Stimulated activated CD8-positive, alpha-beta memory T cell treated with anti-CD3 and anti-CD28 coated beads, Interleukin-2, amount 100 ng/mL, for 1 hour (primary cell): ENCODE results near the gene WNK2.
"Not testable (repeated sequence)": the region's sequence is repeated elsewhere in the genome, so short reads cannot be mapped to it uniquely, and the experiment has no call there.

Experiments used
- DNase-seq, 2 donors: peaks; one replicate each; pipeline ENCODE4 v3.0.0-alpha.2; 2020; ENCODE audit warnings: low read depth in 2 of 2

WNK2 gene

DNA sequence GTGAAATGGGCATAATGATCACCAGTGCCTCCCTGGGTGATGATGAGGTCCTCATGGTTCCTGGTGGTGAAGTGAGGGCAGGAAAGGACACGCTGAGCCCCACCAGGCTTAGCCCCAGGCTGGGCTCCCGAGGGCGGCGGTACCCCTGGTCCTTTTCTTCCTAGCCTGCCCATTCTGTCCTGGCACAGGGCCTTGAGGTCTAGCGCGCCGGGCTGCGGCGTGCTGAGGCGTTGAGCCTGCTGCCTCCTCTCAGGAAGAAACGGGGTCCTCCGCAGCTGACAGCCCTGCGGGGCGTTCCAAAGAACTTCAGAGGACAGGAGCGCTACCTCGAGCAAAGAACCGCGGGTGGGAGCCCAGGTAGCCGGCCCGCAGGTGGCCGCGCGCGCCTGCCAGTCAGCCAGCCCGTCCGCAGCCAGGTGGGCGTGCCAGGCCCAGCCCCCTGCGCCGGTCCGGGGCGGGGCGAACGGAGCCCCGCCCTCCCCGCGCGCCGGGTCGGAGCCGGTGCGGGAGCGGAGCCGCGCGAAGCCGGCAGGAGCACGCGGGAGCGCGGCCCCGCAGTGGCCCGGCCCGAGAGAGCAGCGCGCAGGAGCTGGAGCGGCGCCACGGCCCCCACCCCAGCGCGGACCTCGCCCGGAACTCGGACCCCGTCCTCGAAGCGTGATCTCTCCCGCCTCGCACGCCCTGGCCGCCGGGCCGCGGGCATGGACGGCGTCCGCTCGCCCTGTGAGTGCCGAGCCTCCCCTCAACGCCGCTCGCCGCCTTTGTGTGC is at the start of gene WNK2:
Gene WNK2 (plus strand): TSS at position 477 of the 769 bp plus-strand sequence. CDS start 791 bp downstream, outside the sequence.
- DNase-seq: no peak

DNA sequence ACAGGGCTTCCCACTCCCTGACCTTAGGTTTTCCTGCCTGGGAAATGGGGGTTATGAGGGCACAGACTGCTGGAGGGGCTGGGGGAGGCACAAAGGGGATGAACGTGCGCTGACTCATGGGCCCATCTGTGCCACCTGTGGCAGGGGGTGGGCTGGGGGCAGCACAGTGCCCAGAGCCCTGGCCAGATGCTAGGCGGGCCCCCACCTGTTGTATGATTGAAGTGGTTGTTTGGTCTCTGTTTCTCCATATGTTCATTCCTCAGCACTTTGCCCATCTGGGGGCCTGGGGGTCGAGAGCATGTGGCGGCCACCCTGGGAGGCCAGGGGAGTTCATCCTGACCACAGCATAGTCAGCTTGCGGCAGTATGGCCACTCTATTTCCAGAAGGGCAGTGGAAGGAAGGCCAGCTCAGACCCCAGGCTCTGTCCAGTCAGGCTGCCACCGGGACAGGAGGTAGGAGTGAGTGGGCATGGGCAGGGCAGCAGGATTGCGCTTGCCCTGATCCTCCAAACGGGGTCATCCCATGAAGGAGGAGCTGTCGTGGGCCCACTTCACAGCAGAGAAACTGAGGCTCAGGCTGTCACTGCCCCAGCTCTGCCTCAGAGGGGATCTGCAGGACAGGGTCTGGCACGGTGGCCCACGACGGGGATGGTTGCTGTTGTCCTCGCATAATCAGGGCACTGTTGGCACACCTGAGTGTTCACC is 49.0 kb upstream of the WNK2 start:
- no peak for DNase-seq

DNA sequence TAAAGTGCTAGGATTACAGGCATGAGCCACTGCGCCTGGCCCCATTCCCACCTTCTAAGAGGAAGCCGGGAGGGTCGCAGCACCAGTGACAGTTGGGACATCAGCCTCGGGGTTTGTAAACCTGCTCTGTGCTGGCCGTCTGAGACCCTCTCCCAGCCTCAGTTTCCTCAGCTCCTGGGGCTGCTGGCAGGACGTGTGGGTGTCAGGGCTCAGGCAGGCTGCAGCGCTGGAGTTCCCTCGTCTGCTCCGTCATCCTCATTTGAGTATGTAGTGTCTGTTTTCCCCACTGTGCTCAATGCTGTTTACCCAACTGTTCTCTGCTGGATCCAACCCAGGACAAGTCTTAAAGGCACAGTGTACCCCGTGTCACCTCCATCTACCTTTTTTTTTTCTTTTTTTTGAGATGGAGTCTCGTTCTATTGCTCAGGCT is 47.9 kb upstream of the WNK2 start:
- DNase-seq: no peak

DNA sequence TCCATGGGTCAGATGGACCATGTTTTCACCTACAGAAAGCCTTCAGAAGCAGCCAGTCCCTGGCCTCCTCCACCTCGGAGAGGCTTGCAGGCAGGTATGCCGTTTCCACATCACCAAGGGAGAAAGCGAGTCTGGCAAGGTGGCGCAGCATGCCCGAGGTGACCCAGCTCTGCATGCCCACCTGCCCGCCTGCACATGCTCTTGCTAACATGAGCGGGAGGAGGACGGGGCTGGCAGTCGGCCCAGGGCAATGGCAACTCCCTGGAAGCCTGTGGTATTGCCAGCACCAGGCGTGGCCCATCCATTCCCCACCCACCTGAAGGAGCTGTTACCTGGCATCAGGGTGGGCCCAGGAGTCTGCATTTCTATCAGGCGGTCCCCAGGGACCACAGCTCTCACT is 46.6 kb upstream of the WNK2 start:
- no peak for DNase-seq

DNA sequence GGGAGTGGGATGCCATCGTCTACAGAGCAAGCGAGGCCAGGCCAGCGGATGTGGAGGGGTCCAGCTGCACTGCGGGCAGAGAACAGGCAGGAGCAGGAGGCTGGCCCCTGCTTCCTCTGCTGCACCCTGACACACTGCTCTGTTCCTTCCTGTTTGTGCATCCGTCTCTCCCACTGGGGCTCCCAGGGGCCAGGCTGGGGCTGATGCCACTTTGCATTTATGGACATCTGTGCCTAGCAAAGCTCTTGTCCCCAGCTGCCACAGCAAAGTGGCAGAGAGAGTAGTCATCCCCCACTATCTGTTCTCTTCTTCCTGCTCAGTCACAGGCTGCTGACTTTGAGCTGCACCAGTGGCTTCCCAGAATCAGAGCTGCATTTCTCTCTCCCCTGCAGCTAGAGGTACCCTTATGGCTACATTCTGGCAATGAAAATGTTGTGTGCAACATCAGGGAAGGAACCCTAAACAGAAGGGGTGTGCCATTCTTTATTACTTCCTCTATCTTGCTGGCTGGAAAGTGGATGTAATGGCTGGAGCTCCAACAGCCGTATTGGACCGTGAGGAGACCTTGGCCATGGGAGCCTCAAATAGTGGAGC is 45.7 kb upstream of the WNK2 start:
- no peak for DNase-seq

DNA sequence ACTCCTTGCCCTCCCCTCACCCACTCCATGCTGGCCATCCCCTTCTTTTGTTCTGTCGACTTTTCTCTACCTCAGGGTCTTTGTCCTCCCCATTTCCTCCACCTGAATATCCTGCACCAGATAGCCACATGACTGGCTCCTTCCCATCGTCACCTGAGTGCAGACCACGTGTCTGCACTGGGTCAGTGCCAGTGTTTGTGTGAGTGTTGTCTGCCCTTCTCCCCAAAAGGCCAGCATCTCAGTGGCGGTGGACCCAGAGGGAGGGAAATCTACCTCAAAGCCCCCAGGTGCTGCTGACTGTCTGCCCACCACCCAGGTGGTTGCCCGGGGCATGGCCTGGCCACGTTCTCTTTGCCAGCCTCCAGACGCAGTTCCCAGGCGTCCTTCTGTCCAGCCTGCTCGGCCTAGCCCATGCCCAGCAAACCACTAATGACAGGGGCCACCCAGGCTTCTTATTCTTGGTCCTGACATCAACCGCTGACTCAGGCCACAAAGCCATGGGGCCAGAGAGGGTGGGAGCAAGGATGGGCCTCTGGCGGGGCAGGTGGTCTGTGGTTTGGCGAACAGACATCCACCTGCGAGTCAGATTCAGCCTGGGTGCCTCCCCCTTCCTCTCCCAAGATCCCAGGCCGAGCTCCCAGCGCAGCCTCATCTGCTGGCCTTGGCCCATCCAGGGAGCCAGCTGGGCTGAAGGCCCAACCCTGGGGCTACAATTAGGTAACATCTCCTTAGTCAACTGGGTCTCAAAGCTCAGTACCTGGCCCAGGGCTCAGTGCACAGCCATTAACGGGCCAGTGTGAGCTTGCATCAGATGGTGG is 44.4 kb upstream of the WNK2 start:
- no peak for DNase-seq

DNA sequence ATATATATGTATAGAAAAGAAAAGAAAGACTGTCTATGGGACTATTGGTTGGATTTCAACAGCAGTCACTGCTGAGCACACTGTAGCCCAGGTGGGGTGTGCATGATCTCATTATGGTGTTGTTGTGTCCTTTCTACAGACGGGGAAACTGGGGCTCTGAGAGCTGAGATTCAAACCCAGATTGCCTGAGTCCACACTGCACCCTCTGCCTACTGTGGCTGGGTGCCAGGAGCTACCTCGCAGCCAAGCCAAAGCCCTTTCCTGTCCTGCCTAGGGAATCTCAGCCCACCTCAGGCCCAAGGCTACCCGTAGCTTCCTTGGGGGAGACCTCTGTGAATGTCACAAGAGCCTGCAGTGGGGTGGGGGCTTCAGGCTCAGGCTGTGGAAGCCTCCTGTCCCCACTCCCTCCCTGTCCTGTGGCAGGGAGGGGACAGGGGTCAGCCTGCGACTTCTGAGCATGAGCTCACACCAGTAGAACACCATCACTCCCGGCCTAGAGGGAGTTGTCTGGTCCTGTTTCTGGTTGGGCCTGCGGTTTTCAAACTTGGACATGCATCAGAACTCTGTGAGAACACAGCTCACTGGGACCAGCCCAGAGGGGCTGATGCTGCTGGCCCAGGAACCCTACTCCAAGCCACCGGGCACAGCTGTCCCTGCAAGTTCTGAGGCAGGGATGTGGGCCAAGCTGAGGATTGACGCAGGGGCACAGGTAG is 42.0 kb upstream of the WNK2 start:
- DNase-seq: no peak

DNA sequence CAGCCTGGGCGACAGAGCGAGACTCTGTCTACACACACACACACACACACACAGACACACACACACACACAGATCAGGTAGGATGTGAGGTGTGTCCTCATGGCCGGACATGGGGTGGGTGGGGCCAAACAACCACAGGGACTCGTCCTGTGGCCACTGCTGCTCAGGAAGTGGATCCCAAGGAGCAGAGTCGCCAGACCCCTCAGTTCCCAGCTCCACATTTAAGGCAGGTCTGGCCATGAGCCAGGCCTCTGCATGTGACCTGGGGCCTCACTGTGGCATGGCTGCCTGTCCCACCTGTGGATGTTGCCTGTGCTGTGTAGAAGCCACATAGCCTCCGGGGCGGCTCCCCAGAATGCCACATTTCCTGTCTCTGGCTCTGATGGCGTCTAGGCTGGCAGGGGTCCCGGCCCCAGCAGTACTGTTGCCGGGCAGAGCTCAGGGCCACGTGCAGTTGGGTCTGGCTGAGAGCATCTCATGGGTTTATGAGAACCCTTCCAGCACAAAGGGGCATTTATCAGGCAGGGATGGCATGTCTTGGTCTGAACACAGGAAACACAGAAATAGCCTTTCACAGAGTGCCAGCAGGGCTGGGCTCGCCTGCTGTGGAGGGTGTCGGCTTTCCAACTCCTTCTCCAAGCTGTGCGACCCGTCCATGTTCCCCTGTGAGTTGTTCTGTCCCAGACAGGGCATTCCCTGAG is 40.0 kb upstream of the WNK2 start:
- DNase-seq: peak in 1 of 2 donors; percentile 22

DNA sequence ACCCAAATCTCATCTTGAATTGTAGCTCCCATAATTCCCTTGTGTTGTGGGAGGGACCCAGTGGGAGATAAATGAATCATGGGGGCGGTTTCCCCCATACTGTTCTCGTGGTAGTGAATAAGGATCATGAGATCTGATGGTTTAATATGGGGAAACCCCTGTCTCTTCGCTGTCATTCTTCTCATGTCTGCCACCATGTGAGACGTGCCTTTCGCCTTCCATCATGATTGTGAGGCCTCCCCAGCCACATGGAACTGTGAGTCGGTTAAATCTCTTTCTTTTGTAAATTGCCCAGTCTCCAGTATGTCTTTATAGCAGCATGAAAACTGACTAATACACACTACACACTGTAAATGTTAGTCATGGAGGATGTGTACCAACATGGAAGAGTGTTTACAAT is 37.2 kb upstream of the WNK2 start:
- DNase-seq: not testable (repeated sequence)

DNA sequence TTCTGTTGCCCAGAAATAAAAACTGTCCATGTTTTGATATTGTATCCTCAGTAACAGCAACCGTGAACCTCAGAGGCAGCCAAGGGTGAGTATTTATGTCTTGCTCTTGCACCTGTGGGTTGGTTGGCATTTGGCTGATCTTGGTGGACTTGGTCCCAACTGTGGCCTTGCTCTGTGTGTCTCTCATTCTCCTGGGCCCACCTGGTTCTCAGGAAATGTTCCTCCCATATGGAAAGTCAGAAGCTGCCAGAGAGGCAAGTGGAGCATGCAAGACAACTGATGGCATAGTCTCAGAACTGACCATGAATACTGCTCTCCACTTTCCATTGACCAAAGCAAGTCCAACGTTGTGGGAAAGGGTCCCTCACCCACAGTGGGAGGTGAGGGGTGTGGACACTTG is 36.3 kb upstream of the WNK2 start:
- DNase-seq: no peak

DNA sequence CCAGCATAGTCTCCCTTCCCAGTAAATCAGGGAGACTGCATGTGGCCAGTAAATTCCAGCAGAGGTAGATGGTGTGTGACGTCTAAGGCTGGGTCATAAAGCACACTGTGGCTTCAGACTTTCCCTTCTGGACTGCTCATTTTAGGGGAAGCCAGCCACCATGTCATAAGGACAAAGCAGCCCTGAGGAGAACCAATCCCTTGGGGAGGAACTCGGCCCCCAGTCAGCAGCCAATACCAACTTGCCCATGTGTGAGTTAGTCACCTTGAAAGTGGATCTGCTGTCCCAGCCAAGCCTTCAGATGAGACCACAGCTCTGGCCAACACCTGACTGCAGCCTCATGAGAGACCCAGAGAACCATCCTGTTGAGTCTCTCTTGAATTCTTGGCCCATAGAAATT is 35.2 kb upstream of the WNK2 start:
- DNase-seq: no peak

DNA sequence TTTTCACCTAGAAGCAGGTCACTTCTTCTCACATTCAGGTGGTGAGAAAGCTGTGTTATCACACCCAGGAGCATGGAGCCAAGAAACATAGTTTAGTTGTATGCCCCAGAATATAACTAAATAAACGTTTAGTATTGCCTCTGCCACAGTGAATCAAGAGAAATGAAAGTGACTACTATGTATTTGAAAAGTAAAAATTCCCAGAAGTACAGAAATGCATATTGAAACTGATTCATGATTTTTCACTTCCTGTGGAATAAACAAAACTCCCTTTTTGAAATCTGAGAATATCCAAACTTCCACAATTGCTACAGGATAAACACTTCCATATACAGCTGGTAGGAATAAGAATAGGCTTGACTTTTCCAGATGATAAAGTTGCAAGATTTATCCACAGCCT is 34.6 kb upstream of the WNK2 start:
- DNase-seq: no peak

DNA sequence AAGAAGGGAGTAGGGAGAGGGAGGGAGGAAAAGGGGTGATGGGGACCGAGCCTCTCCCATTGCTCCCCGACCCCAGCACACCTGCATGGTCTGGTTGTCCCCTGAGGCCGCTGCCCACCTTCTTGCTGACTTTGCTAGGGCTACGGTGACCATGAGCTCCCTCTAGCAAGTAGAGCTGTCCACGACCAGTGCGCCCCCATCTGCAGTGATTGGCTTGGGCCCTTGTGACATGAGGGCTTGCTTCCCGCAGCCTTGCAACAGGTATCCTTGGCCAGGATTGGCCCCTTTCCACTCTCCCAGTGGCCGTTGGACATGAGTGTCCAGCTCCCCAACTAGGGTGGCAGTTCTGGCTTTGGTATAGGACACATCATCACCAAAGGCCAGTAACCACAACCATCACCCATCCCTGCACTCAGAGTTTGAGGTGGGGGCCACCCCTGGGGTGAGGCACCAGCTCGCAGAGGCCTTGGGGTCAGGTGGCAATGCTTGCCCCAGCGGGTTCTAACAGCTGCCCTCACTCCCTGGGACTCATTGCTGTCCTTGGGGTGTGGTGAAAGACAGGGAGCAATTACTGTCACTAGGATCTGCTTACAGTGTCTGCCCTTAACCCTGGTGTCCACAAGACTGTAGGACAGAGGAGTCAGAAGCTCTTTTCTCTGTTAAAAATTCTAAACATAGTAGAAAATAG is 32.7 kb upstream of the WNK2 start:
- no peak for DNase-seq

DNA sequence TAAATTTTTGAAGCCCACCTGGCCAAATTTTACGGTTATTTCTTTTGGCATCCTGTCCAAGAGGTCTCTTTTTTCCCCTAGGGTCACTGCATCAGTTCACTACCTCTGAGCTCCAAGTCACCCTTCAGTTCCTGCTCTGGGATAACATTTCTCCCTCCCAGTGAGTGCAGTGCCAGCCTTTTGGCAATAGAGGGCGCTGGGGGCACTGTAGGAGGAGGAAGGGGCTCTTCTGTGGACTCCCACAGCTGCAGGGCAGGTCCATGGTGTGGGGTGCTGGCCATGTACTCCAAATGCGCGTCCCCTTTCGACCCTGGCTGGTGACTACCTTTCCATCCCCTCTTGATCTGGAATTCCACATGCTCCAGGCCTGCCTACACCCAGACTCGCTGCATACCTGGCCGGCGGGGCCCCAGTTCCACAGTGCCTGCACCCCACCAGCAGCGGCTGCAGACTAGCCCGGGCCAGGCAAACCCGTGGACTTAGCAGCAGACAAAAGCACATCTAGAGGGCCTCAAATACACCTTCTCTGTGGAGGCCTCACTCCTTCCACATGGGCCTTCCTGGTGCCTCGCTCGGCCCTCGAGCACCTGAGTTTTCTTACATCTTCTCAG is 29.5 kb upstream of the WNK2 start:
- no peak for DNase-seq

DNA sequence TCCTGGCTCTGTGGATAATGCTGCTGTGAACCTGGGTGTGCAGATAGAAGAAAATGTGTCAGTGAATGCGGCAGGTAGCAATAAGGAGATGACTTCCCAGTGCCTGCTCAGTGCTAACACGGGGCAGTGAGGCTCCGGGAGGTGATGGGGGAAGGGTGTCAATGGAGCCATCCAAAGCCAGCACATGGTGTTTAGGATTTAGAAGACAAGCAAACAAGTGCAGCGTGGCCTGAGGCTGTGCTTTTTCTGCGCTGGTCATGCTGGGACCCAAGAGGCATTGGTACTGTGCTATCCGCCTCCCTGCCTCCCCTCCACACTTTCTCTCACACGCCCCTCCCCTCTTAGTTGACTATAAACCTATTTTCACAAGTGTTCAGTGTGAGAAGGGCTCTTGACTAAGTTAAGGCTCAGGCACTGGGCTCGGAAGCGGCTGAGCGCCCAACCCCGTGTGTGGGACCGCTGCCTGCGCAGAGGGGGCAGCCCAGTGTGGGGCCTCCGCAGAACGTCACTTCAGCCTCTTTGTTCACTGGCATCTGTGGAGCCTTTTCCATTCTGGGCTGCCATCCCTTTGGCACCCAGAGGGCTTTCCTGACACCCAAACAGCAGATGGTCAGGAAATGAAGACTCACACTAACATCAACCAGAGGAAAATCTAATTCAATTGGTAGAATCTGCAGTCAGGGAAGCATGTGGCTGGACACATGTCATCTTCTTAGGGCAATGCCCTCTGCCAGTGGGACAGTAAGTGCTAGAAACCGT is 28.0 kb upstream of the WNK2 start:
- DNase-seq: no peak

DNA sequence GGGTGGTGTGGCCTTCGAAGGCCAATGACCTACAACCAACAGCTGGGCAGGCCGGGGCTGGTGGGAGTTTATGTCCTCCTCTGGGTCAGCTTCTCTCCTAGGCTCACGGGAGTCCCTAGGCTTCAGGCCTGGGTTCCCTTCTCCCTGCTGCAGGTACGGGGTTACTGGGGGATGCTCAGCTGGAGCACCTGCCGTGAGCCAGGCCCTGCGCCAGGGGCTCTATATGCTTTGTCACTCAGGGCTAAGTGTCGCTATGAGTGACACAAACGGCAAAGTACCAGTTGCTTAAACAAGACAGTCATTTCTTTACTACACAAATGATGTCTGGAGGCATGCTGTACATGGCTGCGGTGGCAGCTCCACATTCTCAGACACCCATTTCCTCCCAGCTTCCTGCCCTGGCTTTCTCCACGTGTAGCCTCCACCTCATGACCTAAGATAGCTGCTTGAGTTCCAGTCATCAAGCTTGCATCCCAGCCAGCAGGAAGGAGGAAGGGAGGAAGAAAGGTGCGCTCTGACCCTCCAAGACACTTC is 27.4 kb upstream of the WNK2 start:
- no peak for DNase-seq

DNA sequence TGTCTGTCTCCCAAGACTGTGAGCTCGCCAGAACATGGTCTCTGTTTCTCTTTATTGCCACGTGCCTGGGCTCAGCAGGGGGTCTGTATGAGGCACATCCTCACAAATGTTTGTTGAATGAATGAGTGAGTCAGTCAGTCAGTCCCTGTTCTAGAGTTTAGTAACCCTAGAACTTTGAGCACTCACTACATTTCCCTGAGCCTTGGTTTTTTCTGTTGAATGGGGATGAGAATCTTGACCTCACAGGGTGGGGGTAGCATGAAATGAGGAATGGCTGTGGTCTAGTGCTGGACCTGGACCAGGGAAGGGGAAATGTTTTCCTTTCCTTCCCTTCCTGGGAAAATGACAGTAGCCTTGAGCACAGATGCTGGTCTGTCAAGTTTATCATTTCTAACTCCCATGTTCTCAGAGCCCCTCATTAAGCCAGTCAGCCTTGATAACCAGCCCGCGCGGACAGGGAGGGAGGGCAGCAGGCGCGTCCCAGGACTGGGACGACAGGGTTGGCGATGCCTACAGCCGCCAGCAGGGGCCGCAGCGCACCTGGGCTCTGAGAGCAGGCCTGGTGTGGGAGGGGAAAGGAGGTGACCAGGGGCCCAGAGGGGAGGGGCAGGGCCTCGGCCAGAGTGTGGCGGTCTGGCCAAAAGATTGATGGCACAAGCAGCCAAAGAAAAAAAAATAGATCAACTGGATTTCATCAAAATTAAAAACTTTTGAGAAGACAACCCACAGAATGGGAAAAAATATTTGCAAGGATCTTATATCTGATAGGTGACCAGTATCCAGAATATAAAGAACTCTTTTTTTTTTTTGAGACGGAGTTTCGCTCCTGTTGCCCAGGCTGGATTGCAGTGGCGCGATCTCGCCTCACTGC is 24.1 kb upstream of the WNK2 start:
- peak; percentile 33 to 50 for DNase-seq
